Measurements from ENCODE around the gene SLC22A14.
"Not testable (repeated sequence)": the region's sequence is repeated elsewhere in the genome, so short reads cannot be mapped to it uniquely, and the experiment has no call there.

The SLC22A14 gene

GRCh38 chr3:38314112-38314763 lies 32.1 kb downstream of the SLC22A14 start:
- DNase-seq = no peak

- no peak for DNase-seq
Measured at GRCh38 chr3:38314764-38315487, 32.8 kb downstream of the SLC22A14 start.

- no peak for DNase-seq
Measured at GRCh38 chr3:38315488-38316230, 33.6 kb downstream of the SLC22A14 start.

GRCh38 chr3:38316356-38317191 lies 34.5 kb downstream of the SLC22A14 start:
- no peak for DNase-seq

- DNase-seq = peak; percentile 4
Measured at GRCh38 chr3:38317192-38317759, 35.2 kb downstream of the SLC22A14 start.

- no peak for DNase-seq
Measured at GRCh38 chr3:38318766-38319671, 36.9 kb downstream of the SLC22A14 start.

GRCh38 chr3:38320638-38321037 lies 38.5 kb downstream of the SLC22A14 start:
- DNase-seq = not testable (repeated sequence)

- no peak for DNase-seq
Measured at GRCh38 chr3:38323060-38323459, 41.0 kb downstream of the SLC22A14 start.

GRCh38 chr3:38325256-38325655 lies 43.2 kb downstream of the SLC22A14 start:
- no peak for DNase-seq

GRCh38 chr3:38327335-38328009 lies 45.4 kb downstream of the SLC22A14 start:
- no peak for DNase-seq

- DNase-seq = no peak
Measured at GRCh38 chr3:38331257-38332022, 49.3 kb downstream of the SLC22A14 start.

- DNase-seq = no peak
Measured at GRCh38 chr3:38332201-38332600, 50.1 kb downstream of the SLC22A14 start.

- no peak for DNase-seq
Measured at GRCh38 chr3:38334142-38335055, 52.3 kb downstream of the SLC22A14 start.

GRCh38 chr3:38335263-38335662 lies 53.2 kb downstream of the SLC22A14 start:
- DNase-seq = no peak

- no peak for DNase-seq
Measured at GRCh38 chr3:38337703-38338102, 55.6 kb downstream of the SLC22A14 start.

GRCh38 chr3:38343797-38344594 lies 61.9 kb downstream of the SLC22A14 start:
- no peak for DNase-seq

GRCh38 chr3:38345879-38346586 lies 63.9 kb downstream of the SLC22A14 start:
- no peak for DNase-seq

Data from NCI-H69 (cell line).